Activated T-helper 2 cell treated with anti-CD3 and anti-CD28 coated beads, Interferon-gamma antibody, Interleukin-2, Interleukin-4, amounts not matched to agents 10 μg/mL and 5 μg/mL and 100 μg/mL, durations not matched to agents 14 hours and 24 hours and 36 hours (primary cell): ENCODE data around the gene POFUT2. TPM values are rescaled to one million over a fixed set of nuclear protein-coding genes. Genes with fewer than 3 reads are reported as not detected.
A peak's percentile ranks its signal among the peaks of the same experiment; 100 is the strongest.

Experiments
- DNase-seq: peaks from one replicate; pipeline ENCODE4 v3.0.0; 2021; ENCODE audit warnings: low spot score
- H3K27ac Mint-ChIP-seq: one replicate; pipeline ENCODE4 v1.8.0; 2021; ENCODE audit warnings: mixed read lengths
- H3K27me3 Mint-ChIP-seq: one replicate; pipeline ENCODE4 v1.8.0; 2021; ENCODE audit warnings: low read depth, mixed read lengths
- H3K36me3 Mint-ChIP-seq: one replicate; pipeline ENCODE4 v1.8.0; 2021; ENCODE audit warnings: low read depth, mixed read lengths
- H3K4me1 Mint-ChIP-seq: one replicate; pipeline ENCODE4 v1.8.0; 2021; ENCODE audit warnings: low read depth, mixed read lengths
- H3K4me3 Mint-ChIP-seq: one replicate; pipeline ENCODE4 v1.8.0; 2021; ENCODE audit warnings: low read depth, mild to moderate bottlenecking, moderate library complexity, mixed read lengths
- H3K9me3 Mint-ChIP-seq: one replicate; pipeline ENCODE4 v1.8.0; 2021; ENCODE audit warnings: mixed read lengths
- intact Hi-C: fragments of 100-400 bp; cut with micrococcal nuclease; formaldehyde crosslinking; loops from one replicate; pipeline ENCODE4 v1.15.1; 2023
- total RNA-seq: library from RNA; stranded (reverse); gene quantifications from 2 replicates; pipeline ENCODE4 v1.2.3, GENCODE V29; 2022

POFUT2 gene
- total RNA-seq, 1 donor from 2014 or later: 14.1 TPM

DNA sequence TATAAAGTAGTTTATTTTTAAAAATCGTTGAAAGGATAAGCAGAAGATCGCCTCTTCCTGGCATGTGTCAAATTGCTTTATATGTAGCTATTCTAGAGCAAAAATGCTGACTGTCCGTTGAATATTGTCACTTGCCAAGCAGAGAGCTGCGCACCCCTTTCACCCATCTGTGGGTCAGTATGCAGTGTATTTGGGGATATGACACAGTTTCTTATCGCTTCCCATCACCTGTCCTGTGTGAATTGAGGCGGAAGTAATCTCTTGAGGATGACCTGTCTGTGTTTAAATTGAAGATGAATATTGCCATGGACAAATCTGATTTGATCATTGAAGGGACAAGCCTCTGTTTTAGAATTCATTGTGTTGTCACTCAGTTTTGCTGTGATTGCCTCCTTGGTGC is 52.2 kb downstream of the POFUT2 start:
- H3K36me3 Mint-ChIP-seq: no peaks in the 10 kb centered on the region
- peaks cover 42% of the 10 kb centered on the region for H3K27me3 Mint-ChIP-seq

DNA sequence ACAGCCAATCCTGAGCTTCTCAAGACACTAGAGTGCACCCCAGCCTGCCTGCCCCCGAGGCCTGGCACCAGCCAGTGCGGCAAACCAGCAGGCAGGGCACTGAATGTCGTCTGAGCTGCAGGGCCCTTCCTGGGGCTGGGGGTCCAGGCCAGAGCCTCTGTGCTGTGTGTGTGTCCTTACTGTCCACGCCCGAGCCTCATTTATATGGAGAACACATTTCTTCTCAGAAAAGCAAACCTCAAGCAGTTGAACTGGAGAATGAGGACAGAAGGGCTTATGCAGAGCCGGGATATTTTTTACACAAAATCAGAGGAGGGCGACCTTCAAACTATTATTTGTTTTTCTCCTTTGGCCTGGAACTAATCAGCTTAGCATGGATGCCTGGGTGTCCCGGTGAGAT is 52.7 kb downstream of the POFUT2 start:
- Mint-ChIP-seq H3K4me3 (no peak overlapping the region), H3K9me3 (no peaks in the 10 kb centered on the region), H3K4me1 (peaks cover 2% of the 10 kb centered on the region), H3K36me3 (no peaks in the 10 kb centered on the region), H3K27ac (no peak overlapping the region), H3K27me3 (peaks cover 40% of the 10 kb centered on the region)
- intact Hi-C loops: no loop called here
- DNase-seq: no peak

More for the DNA sequence above, 52.2 kb downstream of the POFUT2 start:
- intact Hi-C loops: no loop called here
- DNase-seq: no peak
- Mint-ChIP-seq H3K27ac (no peak overlapping the region), H3K4me3 (no peak overlapping the region), H3K9me3 (no peaks in the 10 kb centered on the region), H3K4me1 (peaks cover 2% of the 10 kb centered on the region)

DNA sequence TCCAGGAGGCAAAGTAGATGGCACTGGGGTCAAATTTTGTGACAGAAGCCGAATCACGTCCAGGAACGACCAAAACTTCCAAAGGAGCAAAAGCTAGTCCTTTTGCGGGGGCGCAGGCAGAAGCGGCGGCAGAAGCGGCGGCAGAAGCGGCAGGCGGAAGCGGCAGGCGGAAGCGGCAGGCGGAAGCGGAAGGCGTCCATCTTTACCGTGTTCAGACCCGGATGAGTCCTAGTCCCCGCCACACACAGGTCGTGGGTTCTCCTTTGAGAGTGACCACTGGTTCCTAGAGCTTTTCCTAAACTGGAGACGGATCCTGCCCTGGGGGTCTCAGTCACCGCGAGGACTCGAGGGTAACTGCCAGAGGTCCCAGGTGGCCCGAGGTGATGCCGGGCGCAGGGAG is 53.6 kb downstream of the POFUT2 start:
- Mint-ChIP-seq H3K36me3 (no peaks in the 10 kb centered on the region), H3K4me1 (peaks cover 2% of the 10 kb centered on the region), H3K9me3 (no peaks in the 10 kb centered on the region), H3K4me3 (no peak overlapping the region), H3K27me3 (peaks cover 32% of the 10 kb centered on the region), H3K27ac (no peak overlapping the region)
- intact Hi-C loops: no loop called here
- DNase-seq: no peak

- H3K27me3 Mint-ChIP-seq: peaks cover 19% of the 10 kb centered on the region
- peaks cover 20% of the 10 kb centered on the region for H3K4me1 Mint-ChIP-seq
- no peak for DNase-seq
- H3K9me3 Mint-ChIP-seq: no peaks in the 10 kb centered on the region
- no peak overlapping the region for H3K4me3 Mint-ChIP-seq
- H3K36me3 Mint-ChIP-seq: no peaks in the 10 kb centered on the region
- intact Hi-C loops: no loop called here
- no peak overlapping the region for H3K27ac Mint-ChIP-seq
Observed at GRCh38 chr21:45231705-45232104, 56.0 kb downstream of the POFUT2 start.

DNA sequence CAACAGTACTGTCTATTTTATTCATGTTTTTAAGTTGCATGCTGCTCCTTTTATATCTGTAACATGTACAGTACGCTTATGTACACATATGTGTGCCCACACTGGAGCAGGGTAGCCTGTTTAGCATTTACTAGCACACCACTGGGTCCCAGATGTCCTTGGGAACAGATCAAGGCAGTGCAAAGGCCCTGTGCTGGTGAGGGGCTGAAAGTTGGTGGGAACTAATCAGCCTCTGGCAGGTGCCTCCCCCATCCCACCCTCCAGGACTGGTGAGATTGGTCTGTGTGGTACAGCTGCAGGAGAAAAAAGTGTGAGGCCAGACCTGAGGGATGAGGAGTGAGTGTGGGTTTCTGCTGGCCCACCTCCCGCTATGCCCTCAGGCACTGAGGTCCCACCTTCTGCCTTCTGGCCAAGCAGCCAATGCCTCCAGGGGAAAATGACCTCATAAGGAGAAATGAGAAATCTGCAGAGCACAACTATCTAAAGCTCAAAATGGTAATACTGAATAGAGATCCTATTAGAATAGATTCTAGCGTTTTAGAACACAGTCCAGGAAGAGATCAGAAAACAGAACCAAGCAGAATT is 58.9 kb downstream of the POFUT2 start:
- no peak overlapping the region for H3K4me3 Mint-ChIP-seq
- H3K9me3 Mint-ChIP-seq: no peaks in the 10 kb centered on the region
- DNase-seq: no peak
- peaks cover 10% of the 10 kb centered on the region for H3K27me3 Mint-ChIP-seq
- H3K27ac Mint-ChIP-seq: no peak overlapping the region
- peaks cover 32% of the 10 kb centered on the region for H3K4me1 Mint-ChIP-seq
- intact Hi-C loops: loop anchor here (1.0 kb wide), 1 partner anchor 75 kb away; no protein-coding TSS in a partner anchor
- H3K36me3 Mint-ChIP-seq: peaks cover 8% of the 10 kb centered on the region

GRCh38 chr21:45228171-45228641 is 59.5 kb downstream of the POFUT2 start:
- intact Hi-C loops: loop anchor here (1.0 kb wide), 1 partner anchor 75 kb away; no protein-coding TSS in a partner anchor
- no peak overlapping the region for H3K27ac Mint-ChIP-seq
- peaks cover 10% of the 10 kb centered on the region for H3K27me3 Mint-ChIP-seq
- no peaks in the 10 kb centered on the region for H3K9me3 Mint-ChIP-seq
- peaks cover 8% of the 10 kb centered on the region for H3K36me3 Mint-ChIP-seq
- H3K4me3 Mint-ChIP-seq: no peak overlapping the region
- H3K4me1 Mint-ChIP-seq: peaks cover 32% of the 10 kb centered on the region
- DNase-seq: peak; percentile 32

GRCh38 chr21:45227735-45228134 is 60.0 kb downstream of the POFUT2 start:
- no peak overlapping the region for H3K4me3 Mint-ChIP-seq
- peaks cover 10% of the 10 kb centered on the region for H3K27me3 Mint-ChIP-seq
- no peak for DNase-seq
- intact Hi-C loops: loop anchor here (1.0 kb wide), 1 partner anchor 74 kb away; no protein-coding TSS in a partner anchor
- H3K9me3 Mint-ChIP-seq: no peaks in the 10 kb centered on the region
- H3K36me3 Mint-ChIP-seq: peaks cover 10% of the 10 kb centered on the region
- no peak overlapping the region for H3K27ac Mint-ChIP-seq
- H3K4me1 Mint-ChIP-seq: peaks cover 32% of the 10 kb centered on the region

- Mint-ChIP-seq H3K27ac (no peak overlapping the region), H3K27me3 (peaks cover 4% of the 10 kb centered on the region), H3K4me3 (no peak overlapping the region), H3K9me3 (no peaks in the 10 kb centered on the region), H3K4me1 (peaks cover 32% of the 10 kb centered on the region), H3K36me3 (peaks cover 12% of the 10 kb centered on the region)
- intact Hi-C loops: no loop called here
- DNase-seq: no peak
Observed at GRCh38 chr21:45226540-45227326, 61.0 kb downstream of the POFUT2 start.

DNA sequence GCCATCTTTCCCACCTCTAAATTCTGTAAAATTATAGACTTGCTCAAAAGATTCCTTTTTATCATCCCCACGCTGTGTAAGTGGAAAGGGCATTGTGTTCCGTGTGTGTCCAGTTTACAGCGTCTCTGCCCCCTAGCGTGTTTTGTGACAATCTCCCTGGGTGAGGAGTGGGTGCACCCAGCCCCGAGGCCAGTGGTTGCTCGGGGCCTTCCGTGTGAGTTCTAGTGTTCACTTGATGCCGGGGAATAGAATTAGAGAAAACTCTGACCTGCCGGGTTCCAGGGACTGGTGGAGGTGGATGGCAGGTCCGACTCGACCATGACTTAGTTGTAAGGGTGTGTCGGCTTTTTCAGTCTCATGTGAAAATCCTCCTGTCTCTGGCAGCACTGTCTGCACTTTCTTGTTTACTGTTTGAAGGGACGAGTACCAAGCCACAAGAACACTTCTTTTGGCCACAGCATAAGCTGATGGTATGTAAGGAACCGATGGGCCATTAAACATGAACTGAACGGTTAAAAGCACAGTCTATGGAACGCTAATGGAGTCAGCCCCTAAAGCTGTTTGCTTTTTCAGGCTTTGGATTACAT is 61.9 kb downstream of the POFUT2 start:
- Mint-ChIP-seq H3K27ac (no peak overlapping the region), H3K36me3 (peaks cover 14% of the 10 kb centered on the region), H3K9me3 (no peaks in the 10 kb centered on the region), H3K4me3 (no peak overlapping the region), H3K4me1 (peaks cover 32% of the 10 kb centered on the region), H3K27me3 (peaks cover 3% of the 10 kb centered on the region)
- intact Hi-C loops: no loop called here
- no peak for DNase-seq

DNA sequence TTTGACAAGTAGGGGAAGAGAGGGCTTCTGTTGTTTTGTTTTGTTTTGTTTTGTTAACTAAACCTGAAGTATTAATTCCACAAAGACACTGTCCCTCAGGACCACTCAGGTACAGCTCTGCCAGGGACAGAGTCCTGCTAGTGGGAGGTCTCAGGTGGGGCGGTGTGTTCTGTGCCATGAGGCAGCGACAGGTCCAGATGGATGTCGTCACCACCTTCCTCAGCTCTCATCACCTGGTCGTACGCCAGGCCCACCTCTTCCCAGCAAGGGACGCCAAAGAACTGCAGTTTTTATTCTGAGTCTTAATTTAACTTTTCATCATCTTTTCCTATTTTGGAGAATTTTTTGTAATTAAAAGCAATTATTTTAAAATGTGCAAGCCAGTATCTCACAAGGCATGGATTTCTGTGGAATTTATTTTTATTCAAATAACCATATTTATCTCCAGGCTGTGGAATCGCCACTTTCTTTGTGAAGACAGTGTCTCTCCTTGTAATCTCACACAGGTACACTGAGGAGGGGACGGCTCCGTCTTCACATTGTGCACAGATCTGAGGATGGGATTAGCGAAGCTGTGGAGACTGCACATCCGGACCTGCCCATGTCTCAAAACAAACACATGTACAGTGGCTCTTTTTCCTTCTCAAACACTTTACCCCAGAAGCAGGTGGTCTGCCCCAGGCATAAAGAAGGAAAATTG is 62.5 kb downstream of the POFUT2 start:
- Mint-ChIP-seq H3K36me3 (peaks cover 14% of the 10 kb centered on the region), H3K4me1 (peaks cover 32% of the 10 kb centered on the region), H3K27me3 (peaks cover 3% of the 10 kb centered on the region), H3K9me3 (no peaks in the 10 kb centered on the region), H3K4me3 (no peak overlapping the region), H3K27ac (no peak overlapping the region)
- no peak for DNase-seq
- intact Hi-C loops: no loop called here

- H3K27ac Mint-ChIP-seq: no peak overlapping the region
Observed at GRCh38 chr21:45224189-45224938, 63.3 kb downstream of the POFUT2 start.

More at GRCh38 chr21:45224189-45224938, 63.3 kb downstream of the POFUT2 start:
- Mint-ChIP-seq H3K27me3 (peaks cover 3% of the 10 kb centered on the region), H3K9me3 (no peaks in the 10 kb centered on the region), H3K4me1 (peaks cover 32% of the 10 kb centered on the region), H3K36me3 (peaks cover 14% of the 10 kb centered on the region), H3K4me3 (no peak overlapping the region)
- intact Hi-C loops: no loop called here
- no peak for DNase-seq
